ENCODE results near the gene NECAB2.

- TF ChIP-seq POLR2AphosphoS5 (IDR thresholded peaks at IDR 0.05; ENCODE audit: low read depth), result no peak
- no peak for TF ChIP-seq CTCF (IDR thresholded peaks at IDR 0.05; ENCODE audit: insufficient read depth, low read length)
- no peak for TF ChIP-seq REST (IDR thresholded peaks at IDR 0.05; ENCODE audit: insufficient replicate concordance, low read depth)
- TF ChIP-seq GABPA (IDR thresholded peaks at IDR 0.05; ENCODE audit: low read depth), result no peak
These were observed 36.4 kb downstream of the NECAB2 start for GRCh38 chr16:84004442-84004841.
